Activated T-cell treated with anti-CD3 and anti-CD28 coated beads for 48 hours (primary cell): ENCODE data around the gene TMED5.
A peak's percentile ranks its signal among the peaks of the same experiment; 100 is the strongest.
"Not testable (repeated sequence)": the region's sequence is repeated elsewhere in the genome, so short reads cannot be mapped to it uniquely, and the experiment has no call there.

Experiments used
- DNase-seq: peaks from one replicate; pipeline ENCODE4 v3.0.0-alpha.2; 2020; ENCODE audit warnings: low read depth

Gene TMED5

GRCh38 chr1:93179886-93180722 is at the start of gene TMED5:
Gene TMED5, minus strand, starts transcription at chr1:93180413. Its CDS starts 171 bp downstream, at chr1:93180242.
- peak; percentile 95 for DNase-seq

GRCh38 chr1:93223023-93223675 is 42.9 kb upstream of the TMED5 start:
- DNase-seq: no peak

- no peak for DNase-seq
These were observed 41.7 kb upstream of the TMED5 start for GRCh38 chr1:93221913-93222312.

GRCh38 chr1:93220716-93221115 is 40.5 kb upstream of the TMED5 start:
- not testable (repeated sequence) for DNase-seq

GRCh38 chr1:93219443-93219842 is 39.2 kb upstream of the TMED5 start:
- no peak for DNase-seq

GRCh38 chr1:93215322-93215721 is 35.1 kb upstream of the TMED5 start:
- no peak for DNase-seq

GRCh38 chr1:93207211-93207610 is 27.0 kb upstream of the TMED5 start:
- DNase-seq: no peak

GRCh38 chr1:93206567-93206954 is 26.3 kb upstream of the TMED5 start:
- no peak for DNase-seq

GRCh38 chr1:93205892-93206566 is 25.8 kb upstream of the TMED5 start:
- DNase-seq: no peak

GRCh38 chr1:93200714-93201113 is 20.5 kb upstream of the TMED5 start:
- no peak for DNase-seq

- DNase-seq: no peak
These were observed 19.9 kb upstream of the TMED5 start for GRCh38 chr1:93200086-93200620.

- DNase-seq: no peak
These were observed 18.9 kb upstream of the TMED5 start for GRCh38 chr1:93199150-93199549.

GRCh38 chr1:93196591-93196990 is 16.4 kb upstream of the TMED5 start:
- DNase-seq: no peak

- no peak for DNase-seq
These were observed 14.2 kb upstream of the TMED5 start for GRCh38 chr1:93194231-93194990.

- DNase-seq: no peak
These were observed 10.2 kb upstream of the TMED5 start for GRCh38 chr1:93190432-93190831.

- DNase-seq: no peak
These were observed 6.5 kb upstream of the TMED5 start for GRCh38 chr1:93186667-93187066.

- no peak for DNase-seq
These were observed 755 bp upstream of the TMED5 start, which contains the start of gene CCDC18 for GRCh38 chr1:93180723-93181613. Gene CCDC18, plus strand, starts transcription at chr1:93180724. Its CDS starts 2,638 bp downstream, at chr1:93183362.

GRCh38 chr1:93178418-93178817 is 1.8 kb downstream of the TMED5 start:
- DNase-seq: no peak

GRCh38 chr1:93177991-93178390 is 2.2 kb downstream of the TMED5 start:
- DNase-seq: no peak

GRCh38 chr1:93174638-93175037 is 5.6 kb downstream of the TMED5 start:
- DNase-seq: not testable (repeated sequence)

GRCh38 chr1:93172778-93173177 is 7.4 kb downstream of the TMED5 start:
- DNase-seq: no peak
